Ammon's horn (tissue), 1 donor: ENCODE measurements around the gene SIKE1.
"Not testable (repeated sequence)": the region's sequence is repeated elsewhere in the genome, so short reads cannot be mapped to it uniquely, and the experiment has no call there.

Source experiments
- DNase-seq: peaks from one replicate; pipeline ENCODE4 v3.0.0-alpha.2; 2016; ENCODE audit warnings: low spot score

Gene SIKE1

DNA sequence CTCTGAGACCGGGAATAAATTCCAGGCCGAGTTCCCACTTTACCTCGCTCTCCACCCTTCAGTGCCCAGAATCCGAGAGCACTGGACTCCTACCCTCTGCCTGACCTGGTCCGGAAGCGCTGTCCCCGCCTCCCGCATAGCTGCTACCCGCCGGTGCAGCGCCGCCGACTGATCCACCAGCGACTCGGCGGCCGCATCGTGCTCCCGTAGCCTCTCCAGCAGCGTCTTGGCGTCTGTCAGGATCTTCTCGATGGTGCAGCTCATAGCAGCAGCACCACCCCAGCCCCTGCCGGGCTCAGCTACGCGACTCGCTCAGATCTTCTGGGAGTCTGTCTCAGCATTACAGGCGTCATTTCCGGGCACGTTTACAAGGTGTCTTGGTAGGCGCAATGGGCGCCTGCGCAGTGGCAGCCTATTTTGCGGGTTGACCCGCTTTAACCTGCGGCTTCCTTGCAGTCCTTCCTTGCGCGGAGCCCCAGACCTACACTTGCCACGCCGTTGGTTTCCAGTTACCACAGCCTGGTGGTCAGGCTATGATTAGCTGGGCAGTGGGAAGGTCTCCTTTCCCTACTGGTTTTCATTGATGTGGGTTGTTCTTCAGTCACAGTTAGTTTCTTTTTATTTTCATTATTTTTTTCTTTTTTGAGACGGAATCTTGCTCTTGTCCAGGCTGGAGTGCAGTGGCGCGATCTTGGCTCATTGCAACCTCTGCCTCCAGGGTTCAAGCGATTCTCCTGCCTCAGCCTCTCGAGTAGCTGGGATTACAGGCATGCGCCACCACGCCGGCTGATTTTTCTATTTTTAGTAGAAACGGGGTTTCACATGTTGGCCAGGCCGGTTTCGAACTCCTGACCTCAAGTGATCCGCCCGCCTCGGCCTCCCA, at the start of gene SIKE1:
TSS of gene SIKE1 (minus strand) at position 342 of the 883 bp plus-strand sequence. CDS start at position 264, 78 bp downstream.
- peak; percentile 94 for DNase-seq

DNA sequence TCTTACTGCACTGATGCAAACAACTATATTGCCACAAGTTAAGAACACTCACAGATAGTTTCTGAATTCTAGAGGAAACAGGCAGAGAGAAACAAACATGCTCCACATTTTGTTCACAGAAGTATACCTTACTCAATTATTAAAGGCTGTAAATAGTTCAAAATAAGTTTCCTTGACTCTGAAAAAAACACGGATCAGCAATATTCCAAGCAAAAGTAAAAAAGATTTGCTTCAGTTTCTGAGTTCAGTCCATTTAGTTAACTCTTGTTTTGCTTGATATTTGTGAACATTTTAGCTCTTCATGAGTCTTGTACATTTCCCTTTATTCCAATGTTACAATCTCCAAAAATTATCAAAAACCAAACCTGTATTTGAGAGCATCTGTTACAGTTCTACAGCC, 49.6 kb upstream of the SIKE1 start:
- DNase-seq: not testable (repeated sequence)

- no peak for DNase-seq
Observed at GRCh38 chr1:114828251-114828650, 47.8 kb upstream of the SIKE1 start.

- DNase-seq: no peak
Observed at GRCh38 chr1:114821978-114822377, 41.5 kb upstream of the SIKE1 start.

DNA sequence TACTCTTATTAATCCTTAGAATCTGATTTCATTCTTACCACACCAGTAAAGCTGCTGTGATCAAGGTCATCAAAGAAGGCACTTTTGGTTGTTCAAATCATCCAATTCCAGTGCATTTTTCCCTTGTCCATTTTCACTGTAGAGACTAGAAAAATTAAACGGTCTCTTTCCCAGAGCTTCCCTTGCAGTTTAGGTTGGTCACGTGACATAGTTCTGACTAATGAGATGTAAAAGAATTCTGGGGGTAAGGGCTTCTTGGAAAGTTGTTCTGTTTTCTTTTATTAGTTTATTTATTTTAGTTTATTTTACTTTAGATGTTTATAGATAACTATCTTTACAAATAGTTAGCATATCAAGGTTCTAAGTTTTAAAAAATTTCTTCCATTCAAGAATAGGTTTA, 39.9 kb upstream of the SIKE1 start:
- no peak for DNase-seq

GRCh38 chr1:114819869-114820268, 39.4 kb upstream of the SIKE1 start:
- DNase-seq: no peak

DNA sequence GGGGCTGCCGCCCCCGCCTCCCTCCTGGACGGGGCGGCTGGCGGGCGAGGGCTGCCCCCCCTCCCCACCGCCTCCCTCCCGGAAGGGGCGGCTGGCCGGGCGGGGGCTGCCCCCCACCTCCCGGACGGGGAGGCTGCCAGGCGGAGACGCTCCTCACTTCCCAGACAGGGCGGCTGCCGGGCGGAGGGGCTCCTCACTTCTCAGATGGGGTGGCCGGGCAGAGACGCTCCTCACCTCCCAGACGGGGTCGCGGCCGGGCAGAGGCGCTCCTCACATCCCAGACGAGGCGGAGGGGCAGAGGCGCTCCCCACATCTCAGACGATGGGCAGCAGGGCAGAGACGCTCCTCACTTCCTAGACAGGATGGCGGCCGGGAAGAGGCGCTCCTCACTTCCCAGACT, 24.0 kb upstream of the SIKE1 start:
- not testable (repeated sequence) for DNase-seq

- DNase-seq: no peak
Observed at GRCh38 chr1:114803001-114803400, 22.5 kb upstream of the SIKE1 start.

- no peak for DNase-seq
Observed at GRCh38 chr1:114794038-114794437, 13.6 kb upstream of the SIKE1 start.

DNA sequence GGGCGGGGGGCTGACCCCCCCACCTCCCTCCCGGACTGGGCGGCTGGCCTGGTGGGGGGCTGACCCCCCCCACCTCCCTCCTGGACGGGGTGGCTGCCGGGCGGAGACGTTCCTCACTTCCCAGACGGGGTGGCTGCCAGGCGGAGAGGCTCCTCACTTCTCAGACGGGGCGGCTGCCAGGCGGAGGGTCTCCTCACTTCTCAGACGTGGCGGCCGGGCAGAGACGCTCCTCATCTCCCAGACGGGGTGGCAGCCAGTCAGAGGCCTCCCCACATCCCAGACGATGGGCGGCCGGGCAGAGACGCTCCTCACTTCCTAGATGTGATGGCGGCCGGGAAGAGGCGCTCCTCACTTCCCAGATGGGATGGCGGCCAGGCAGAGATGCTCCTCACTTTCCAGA, 10.1 kb upstream of the SIKE1 start:
- not testable (repeated sequence) for DNase-seq

DNA sequence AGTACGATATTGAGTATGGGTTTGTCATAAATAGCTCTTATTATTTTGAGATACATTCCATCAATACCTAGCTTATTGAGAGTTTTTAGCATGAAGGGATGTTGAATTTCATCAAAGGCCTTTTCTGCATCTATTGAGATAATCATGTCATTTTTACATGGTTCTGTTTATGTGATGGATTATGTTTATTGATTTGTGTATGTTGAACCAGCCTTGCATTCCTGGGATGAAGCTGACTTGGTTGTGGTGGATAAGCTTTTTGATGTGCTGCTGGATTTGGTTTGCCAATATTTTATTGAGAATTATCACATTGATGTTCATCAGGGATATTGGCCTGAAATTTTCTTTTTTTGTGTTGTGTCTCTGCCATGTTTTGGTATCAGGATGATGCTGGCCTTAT, 6.0 kb upstream of the SIKE1 start:
- not testable (repeated sequence) for DNase-seq

GRCh38 chr1:114782476-114782875, 2.0 kb upstream of the SIKE1 start:
- DNase-seq: no peak

GRCh38 chr1:114779722-114780121, 763 bp downstream of the SIKE1 start:
- no peak for DNase-seq

- DNase-seq: not testable (repeated sequence)
Observed at GRCh38 chr1:114776726-114777125, 3.8 kb downstream of the SIKE1 start.

DNA sequence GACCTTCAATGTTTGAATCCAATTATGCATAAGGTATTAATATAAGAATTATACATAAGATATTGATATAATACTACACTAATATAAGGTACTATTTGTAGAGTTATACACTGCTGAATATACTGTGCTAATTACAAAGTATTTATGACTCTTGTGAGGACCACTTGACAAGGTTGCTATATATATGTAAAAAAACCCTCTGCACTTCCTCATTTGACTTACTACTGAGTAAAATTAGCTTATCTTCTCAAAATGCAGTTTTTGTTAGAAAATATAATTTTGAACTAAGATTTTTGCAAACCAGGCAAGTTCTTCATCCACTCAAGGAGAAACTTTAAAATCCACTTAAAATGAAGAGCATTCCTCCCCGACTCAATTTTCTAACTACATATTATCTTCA, 8.5 kb downstream of the SIKE1 start:
- no peak for DNase-seq

DNA sequence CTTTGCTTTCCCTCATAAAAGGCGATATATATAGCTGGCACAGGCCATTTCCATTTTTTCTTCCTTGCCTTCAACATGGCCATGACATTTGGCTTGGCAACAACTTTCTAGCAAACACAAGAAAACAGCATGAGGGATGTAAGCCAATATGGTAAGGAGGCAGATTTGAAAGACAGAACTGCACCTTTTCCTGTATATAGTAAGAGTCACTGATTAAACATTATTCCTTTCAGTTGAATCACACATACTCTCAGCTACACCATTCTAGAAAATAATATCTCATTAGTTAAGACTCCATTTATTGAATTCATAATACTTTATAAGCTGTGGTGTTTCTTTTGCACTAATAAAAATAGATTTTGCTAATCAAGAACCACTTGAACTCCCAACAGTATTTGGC, 9.5 kb downstream of the SIKE1 start:
- no peak for DNase-seq

- no peak for DNase-seq
Observed at GRCh38 chr1:114764689-114765088, 15.8 kb downstream of the SIKE1 start.

DNA sequence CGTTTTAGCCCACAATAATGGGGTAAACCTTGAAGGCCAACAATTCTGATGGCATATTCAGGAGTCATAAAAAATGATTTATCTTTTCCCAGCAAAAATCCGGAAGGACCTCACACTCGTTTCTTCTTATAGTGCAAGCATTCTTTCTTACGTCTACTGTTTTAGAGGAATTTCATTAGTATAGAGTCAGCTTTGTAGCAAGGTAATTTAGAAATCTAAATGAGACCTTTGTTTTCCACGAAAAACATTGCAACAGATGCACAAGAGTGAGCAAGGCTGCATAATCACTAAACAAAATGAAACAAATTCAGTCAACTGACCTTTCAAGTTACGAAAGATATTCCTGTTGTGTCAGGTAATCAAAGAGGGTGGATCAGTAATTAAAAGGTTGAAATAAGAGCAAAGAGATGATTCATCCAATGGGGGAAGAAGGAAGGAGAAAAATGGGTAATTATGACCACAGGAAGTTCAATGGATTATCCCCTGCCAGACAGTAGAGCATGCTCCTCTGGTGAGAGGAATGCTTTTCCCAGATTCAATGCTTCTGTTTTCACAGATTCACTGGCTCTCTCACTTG, 22.1 kb downstream of the SIKE1 start:
- no peak for DNase-seq

DNA sequence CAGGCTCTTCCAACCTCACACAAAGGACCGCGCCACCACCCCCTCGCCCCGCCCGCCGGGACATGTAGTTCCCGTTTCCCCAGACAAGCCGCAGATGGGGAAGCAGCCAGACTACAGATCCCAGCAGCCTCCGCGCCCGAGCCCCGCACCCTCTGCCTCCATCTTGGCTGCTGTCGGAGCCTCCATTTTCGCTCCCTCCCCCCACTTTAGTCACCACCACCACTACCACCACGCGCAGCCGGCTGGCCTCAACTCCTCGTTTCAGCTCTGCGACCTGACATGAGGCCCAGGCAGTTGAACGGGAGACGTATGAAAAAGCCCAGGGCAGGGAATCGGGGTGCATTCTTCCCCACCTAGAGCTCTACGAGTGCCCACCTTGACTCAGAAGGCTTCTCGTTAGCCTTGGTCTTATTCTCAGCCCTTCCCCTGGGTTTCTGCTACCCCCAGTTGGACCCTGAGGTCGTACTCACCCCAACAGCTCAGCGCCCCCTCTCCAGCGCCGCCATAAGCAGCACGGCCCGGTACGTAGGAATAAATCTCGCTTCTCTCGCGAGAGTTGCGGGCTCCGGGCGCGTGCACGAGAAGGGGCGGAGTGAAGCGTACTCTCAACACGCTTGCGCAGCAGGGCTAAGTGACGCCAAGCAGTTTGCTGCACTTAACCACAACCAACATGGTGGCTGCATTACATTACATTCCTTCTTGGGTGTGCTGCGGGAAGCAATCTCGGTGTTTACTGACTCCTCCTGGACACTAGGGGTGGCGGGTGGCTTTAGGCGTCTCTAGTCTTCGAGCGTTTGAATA, 22.8 kb downstream of the SIKE1 start, which contains the start of gene CSDE1:
TSS of gene CSDE1 (minus strand) at position 530 of the 801 bp plus-strand sequence. CDS start 18,094 bp downstream, outside the sequence.
- peak; percentile 98 for DNase-seq

DNA sequence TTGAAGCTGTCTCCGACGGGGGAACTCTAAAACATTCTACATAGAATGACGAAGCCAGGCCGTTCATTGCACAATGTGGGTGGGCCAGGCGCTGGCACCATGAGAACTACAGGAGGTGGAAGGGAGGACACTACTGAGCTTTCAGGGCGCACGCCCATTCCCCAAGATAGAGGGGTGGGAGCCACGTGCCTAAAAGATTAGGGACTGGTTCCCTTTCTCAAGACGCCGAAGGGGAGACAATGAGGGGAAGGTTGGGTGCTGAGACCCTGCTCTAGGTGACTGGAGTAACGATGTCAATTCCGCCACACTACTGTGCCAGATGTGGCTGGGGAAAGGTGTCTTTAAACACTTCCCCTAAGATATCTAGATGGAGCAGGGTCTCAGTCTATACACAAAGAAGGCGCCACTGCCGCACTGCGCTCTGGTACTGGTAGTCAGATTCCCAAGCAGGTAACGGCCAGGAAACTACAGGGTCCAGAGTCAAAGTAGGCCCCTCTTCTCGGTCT, 23.5 kb downstream of the SIKE1 start:
- no peak for DNase-seq

DNA sequence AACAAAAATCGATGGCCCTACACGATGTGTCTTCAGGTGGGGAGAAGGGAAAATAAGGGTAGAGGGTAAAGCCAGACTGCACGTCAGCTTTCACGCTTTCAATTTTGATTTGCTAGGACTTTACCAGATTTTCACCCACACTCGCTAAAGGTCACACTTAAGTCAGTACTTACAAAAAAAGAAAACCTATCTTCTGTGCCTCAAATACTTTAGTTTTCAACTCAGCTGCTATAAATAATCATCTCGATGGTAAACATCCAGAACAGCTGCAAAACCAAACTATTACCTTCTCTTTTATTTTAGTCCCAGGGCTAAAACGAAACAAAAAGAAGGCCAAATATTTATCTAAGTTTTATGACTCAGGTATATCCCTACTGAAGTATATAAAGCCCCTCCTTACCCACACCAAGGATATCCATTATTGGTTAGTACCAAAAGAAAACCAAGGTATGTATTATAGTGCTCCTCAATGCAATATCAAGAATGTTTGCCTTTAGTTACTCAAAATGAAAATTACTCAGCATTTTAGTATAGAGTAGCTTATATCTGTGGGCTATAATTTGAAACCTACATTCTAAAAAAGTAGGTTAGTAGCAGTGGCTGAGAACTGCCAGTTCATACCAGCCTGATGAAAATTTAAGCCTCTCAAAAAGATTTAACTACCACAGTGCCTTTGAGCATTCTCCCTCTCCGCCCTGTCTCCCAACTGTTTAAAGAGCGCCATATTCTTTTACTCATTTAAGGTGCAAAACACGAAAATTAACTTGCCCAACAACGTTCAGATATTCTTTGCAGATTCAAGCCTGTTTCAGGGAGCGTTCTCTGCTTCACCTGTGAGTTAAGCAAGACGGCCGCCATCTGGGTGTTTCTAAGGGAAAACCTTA, 24.2 kb downstream of the SIKE1 start:
- no peak for DNase-seq
